GM12874 (cell line): ENCODE results near the gene SH2D2A.

Experiments used
- CTCF ChIP-seq: IDR thresholded peaks from 2 replicates; pipeline ENCODE4 v1.5.1; 2011; ENCODE audit warnings: low read depth, mild to moderate bottlenecking, control low read depth, low read length, moderate library complexity; ENCODE audit not compliant: insufficient read depth

The SH2D2A gene

GRCh38 chr1:156846643-156847042 is 30.0 kb upstream of the SH2D2A start:
- no peak for TF ChIP-seq CTCF

DNA sequence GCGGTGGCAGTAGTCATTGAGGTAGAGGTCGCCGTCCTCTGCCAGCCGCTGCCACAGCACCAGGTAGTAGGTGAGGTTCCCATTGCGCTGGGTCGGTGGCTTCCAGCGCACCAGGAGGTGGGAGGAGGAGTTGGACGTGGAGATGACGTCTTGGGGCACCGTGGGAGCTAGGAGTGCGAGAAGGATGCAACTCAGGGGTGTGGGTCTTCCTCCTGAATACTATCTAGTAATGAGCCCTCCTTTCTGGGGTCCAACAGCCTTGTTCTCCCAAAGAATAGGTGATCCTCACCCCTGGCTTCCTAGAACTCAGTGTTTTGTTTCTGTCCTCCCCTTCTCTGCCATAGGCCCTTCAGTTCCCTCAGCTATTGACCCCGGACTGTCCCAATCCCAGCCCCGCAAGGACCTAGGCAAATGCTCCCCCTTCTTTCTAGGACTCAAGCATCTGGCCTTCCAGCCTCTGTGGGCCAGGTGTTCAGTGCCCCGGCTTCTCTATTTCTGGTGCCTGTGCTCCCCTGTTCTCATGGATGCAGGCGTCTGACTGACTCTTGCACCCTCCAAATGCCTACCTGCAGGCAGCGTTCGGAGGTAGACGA is 29.4 kb upstream of the SH2D2A start:
- no peak for TF ChIP-seq CTCF

DNA sequence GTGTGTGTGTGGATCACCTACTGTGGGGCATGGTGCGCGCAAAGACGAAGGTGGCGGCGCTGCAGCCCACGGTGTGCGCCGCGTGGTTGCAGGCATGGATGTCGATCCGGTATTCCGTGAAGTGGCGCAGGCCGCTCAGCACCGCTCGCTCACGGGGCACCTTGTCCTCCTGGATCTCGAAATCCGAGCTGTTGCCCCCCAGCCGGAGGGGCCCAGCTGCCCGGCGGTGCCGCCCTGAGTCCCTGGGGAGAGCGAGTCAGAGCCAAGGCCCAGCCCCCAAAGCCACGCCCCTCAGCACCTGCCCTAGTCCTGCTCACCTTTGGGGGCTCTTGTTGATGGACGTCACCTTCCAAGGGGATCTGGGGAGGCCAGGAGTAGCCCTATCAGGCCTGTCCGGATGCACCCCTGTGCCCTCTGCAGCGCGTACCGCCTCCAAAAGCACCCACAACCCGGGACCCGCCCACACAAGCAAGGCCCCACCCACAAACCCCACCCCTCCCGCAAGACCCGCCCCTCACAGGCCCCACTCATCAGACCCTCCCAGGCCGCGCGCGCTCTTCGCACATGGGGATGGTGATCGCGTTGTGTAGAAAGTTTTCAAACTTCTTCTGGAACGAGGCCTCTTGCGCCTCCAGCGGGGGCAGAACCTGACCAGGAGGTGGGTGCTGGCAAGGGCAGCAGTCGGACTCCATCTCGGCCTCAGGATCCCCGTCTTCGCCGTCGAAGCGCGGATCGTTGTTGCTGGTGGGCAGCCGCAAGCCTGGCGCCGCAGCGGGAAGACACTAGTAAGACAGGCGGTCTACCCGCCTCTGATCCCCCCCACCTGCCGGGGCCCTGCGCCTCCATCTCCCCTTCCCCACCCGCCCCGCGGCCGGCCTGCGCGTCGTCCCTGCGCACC is 28.7 kb upstream of the SH2D2A start:
- TF ChIP-seq CTCF, result no peak

- TF ChIP-seq CTCF, result no peak
These were observed 28.0 kb upstream of the SH2D2A start for GRCh38 chr1:156844638-156845037.

DNA sequence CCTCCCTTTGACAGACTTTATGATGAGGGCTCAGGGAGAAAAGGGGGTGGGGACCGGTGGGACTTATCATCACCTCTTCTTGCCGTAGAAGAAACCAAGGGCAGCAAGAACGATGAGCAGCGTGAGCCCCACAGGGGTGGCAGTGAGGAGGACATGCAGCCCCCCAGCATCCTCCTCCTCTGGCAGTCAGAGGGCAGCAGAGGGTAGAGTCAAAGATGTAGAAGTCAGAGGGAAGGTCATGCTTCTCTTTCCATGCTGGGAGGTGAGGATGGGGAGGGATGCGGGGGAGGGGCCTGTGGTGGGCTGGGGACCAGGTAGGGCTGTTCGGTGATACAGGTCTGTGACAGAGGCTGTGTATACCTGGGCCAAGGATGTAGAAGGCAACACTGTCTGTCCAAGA is 27.5 kb upstream of the SH2D2A start:
- no peak for TF ChIP-seq CTCF

DNA sequence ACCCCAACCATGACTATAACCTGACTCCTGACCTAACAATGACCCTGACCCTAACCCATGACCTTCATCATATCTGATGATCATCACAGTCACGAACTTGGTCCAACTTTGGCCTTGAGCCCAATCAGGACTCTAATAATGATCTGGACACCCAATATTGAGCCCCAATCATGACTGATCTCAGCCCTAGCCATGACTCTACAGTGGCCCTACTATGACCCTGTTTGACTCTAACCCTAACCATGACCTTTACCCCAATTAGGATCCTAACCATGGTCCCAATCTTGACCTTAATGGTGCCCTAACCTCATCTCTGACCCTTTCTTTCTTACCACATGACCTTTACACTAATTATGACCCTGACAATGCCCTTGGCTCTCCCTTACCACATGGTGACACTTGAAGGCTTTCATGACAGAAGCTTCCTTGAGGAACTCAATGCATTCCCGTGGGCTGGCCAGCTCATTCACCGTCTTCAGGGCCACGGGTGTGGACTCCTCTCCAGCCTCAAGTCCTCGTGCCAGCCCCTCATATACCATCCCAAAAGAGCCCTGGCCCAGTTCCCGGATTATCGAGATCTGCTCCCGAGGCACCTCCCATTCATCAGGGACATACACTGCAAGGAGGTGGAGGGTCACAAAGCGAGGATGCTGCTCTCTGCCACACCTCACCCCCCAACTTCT is 26.1 kb upstream of the SH2D2A start:
- no peak for TF ChIP-seq CTCF

- no peak for TF ChIP-seq CTCF
These were observed 24.7 kb upstream of the SH2D2A start for GRCh38 chr1:156841295-156841855.
